OCI-LY7 (cell line): ENCODE data around the gene NRCAM.

Experiments
- EZH2phosphoT487 ChIP-seq: fragments of 200-600 bp; sonication (generic); IDR thresholded peaks from 2 replicates; pipeline ENCODE4 v1.6.1; 2018; ENCODE audit warnings: low read depth, borderline replicate concordance, mild to moderate bottlenecking, mixed run types, antibody characterized with exemption, low read length, moderate library complexity, mixed read lengths
- TF ChIP-seq, protein P1 (sequence below): fragments of 200-600 bp; sonication (generic); conservative IDR thresholded peaks from 2 replicates; pipeline ENCODE4 v1.5.1; 2014; ENCODE audit warnings: mild to moderate bottlenecking, antibody characterized with exemption, low read length, moderate library complexity, mixed read lengths

DNA sequence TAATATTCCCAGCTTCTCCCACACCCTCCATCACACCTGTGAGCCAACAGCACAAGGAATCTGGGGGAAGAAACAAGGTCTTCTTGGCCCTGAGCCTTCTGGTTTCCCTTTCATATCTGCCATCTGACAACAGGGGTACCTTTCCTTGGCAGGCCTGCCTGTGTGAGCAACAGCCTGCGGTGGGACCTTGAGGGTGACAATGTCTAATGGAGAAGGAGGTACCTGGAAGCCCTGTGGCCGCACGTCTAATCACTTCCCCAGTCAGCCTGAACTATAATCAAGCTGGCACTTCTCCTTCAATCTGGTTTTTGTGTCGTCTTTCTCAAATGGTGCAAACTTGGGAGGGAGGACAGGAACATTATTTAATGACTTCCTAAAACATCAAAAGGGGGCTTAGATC is 41.2 kb downstream of the NRCAM start:
- TF ChIP-seq, protein P1, sequence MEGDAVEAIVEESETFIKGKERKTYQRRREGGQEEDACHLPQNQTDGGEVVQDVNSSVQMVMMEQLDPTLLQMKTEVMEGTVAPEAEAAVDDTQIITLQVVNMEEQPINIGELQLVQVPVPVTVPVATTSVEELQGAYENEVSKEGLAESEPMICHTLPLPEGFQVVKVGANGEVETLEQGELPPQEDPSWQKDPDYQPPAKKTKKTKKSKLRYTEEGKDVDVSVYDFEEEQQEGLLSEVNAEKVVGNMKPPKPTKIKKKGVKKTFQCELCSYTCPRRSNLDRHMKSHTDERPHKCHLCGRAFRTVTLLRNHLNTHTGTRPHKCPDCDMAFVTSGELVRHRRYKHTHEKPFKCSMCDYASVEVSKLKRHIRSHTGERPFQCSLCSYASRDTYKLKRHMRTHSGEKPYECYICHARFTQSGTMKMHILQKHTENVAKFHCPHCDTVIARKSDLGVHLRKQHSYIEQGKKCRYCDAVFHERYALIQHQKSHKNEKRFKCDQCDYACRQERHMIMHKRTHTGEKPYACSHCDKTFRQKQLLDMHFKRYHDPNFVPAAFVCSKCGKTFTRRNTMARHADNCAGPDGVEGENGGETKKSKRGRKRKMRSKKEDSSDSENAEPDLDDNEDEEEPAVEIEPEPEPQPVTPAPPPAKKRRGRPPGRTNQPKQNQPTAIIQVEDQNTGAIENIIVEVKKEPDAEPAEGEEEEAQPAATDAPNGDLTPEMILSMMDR: no peak
- no peak for TF ChIP-seq EZH2phosphoT487
